Measurements from ENCODE around the gene SELENOM.
"Not testable (repeated sequence)": the region's sequence is repeated elsewhere in the genome, so short reads cannot be mapped to it uniquely, and the experiment has no call there.

The SELENOM gene

DNA sequence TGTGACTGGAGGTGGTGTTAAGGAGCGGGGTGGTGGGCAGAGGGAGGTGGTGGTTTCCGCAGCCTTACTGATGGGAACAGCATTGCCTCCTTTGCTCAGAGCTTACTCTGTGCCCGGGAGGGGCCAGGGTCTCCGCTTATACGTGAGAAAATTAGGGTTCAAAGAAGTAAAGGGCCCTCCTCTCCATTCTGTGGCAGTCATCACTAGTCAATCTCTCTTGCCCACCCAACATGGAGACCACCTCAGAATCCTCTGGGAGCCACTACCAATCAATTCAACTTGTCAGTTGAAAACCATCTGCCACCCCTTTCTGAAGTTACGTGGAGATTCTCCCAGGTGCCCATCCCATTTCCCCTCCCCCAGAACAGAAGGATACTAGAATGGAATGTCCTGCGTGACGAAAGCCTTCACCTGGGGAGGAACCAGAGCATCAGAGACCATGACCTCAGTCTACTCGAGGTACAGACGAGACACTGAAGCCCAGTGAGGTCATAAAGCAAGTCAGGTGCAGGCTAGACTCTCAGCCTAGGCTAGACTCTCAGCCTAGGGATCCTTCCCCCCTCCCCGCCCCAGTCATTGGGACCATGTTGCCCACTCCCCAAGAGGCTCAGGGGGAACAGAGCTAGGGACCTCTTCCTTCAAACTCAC is 2.0 kb downstream of the SELENOM start:
- no peak for DNase-seq (ENCODE audit: low spot score)

DNA sequence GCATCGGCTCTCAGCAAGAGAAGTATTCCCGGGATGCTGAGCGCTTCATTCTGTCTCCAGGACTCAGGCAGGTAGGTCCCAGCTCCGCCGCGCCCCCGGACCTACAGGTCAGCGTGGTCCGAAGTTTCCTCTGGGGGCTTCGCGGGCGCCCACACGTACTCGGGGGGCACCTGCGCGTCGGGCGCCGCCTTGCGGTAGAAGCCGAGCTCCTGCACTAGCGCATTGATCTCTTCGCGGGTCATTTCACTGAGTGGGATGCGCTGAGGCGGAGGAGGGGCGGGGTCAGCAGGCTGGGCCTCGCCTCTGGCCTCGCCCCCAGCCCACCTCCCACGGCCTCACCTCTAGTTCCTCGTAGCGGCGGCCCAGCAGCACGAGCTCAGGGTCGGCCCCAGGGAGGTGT is 2.5 kb downstream of the SELENOM start:
- DNase-seq (ENCODE audit: low spot score) = no peak

DNA sequence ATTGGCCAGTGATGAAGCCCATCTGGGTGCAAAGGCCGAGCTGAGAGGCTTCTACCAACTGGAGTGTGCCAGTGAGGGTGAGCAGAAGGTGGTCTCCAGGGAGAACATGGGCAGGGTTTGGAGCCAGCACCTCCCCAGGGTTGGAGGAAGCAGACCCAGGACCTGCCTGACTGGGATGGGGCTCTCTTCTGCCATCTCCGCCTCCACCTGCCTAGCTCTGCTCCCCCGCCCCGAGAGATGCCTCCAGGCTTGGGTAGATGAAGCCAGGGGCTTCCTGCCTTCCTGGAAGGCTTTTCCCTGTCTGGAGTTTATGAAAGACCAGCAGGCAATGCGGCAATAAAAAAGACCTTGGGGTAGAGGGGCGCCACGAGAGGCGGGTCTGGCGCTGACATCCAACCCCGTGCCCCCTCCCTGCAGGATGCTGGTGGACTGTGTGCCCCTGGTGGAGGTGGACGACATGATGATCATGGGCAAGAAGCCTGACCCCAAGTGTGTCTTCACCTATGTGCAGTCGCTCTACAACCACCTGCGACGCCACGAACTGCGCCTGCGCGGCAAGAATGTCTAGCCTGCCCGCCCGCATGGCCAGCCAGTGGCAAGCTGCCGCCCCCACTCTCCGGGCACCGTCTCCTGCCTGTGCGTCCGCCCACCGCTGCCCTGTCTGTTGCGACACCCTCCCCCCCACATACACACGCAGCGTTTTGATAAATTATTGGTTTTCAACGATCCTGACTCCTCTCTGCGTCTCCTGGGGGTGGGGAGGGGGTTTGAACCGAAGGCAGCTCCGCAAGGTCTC is 3.3 kb downstream of the SELENOM start:
- no peak for DNase-seq (ENCODE audit: low spot score)

DNA sequence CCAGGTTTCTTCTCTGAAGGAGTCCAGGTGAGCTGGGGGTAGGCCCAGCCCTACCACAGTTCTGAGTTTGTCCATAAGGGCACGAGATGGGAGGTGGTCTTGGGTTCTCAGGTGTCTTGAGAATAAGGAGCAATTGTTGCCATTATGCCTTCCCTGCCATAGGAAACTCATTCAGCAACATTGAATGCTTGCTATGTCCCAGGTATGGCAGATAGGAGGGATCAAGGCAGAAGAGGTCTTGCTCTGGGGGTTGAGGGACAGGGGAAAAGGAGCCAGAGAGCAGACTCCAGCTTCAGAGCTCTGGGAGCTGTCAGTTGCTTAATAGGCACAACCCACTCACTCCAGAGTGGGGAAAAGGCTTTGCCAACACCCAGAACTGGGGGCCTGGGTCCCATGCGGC is 4.3 kb downstream of the SELENOM start:
- DNase-seq (ENCODE audit: low spot score) = no peak

DNA sequence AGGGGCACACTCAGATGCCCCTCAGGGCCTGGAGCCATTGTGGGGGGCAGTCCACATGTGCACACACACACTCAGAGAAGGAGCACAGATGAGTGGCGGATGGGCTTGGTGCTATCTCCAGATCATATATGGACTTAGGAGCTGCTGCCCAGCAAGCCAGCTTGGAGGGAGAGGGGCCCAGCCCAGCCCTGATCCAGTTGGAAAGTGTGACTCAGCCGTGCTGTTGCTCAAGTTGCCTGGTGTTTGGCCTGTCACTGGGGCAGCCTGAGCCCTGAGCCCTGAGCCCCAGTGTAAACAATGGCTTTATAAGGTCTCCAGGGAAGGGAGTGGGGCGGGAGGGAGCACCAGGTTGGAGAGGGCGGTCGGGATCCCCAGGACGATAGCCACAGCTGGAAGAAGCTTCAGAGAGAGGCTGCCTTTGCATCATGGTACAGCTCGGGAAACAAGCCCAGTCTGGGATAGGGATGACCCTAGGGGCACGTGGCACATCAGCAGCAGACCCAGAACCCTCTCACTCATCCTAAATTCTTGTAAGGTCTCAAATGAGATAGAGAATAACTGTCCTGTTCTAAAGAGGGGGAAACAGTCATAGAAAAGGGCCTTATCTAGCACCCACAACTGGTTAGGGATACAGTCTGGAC is 4.8 kb downstream of the SELENOM start:
- no peak for DNase-seq (ENCODE audit: low spot score)

DNA sequence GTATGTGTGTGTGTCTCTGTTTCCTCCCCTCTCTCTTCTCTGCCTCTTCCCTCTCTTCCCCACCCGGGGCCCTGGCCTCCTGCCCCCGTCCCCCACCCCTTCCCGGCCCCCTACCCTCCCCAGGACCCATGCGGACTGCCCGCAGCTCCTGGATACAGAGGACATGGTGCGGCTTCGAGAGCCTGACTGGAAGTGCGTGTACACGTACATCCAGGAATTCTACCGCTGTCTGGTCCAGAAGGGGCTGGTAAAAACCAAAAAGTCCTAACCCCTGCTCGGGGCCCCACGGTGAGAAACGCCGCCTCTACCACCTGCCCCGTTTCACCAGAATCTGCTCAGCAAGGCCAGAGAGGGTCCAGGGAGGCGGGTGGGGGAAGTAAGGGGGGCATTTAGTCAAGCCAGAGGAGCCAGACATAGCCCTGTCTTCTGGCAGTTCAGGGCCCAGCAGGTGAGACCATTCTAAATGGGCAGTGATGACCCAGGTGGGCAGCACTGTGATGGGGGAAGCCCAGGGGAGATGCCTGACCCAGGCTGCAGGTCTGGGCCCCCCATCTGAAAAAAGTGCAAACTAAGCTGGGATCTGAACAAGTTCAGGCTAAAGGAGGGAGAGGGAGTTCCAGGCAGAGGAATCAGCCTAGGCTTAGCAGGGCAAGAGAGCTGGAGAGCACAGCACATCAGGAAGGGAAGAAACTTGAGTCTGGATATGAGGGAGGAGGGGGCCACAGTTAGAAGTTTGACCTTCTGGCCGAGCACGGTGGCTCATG is 6.4 kb downstream of the SELENOM start:
- no peak for DNase-seq (ENCODE audit: low spot score)

DNA sequence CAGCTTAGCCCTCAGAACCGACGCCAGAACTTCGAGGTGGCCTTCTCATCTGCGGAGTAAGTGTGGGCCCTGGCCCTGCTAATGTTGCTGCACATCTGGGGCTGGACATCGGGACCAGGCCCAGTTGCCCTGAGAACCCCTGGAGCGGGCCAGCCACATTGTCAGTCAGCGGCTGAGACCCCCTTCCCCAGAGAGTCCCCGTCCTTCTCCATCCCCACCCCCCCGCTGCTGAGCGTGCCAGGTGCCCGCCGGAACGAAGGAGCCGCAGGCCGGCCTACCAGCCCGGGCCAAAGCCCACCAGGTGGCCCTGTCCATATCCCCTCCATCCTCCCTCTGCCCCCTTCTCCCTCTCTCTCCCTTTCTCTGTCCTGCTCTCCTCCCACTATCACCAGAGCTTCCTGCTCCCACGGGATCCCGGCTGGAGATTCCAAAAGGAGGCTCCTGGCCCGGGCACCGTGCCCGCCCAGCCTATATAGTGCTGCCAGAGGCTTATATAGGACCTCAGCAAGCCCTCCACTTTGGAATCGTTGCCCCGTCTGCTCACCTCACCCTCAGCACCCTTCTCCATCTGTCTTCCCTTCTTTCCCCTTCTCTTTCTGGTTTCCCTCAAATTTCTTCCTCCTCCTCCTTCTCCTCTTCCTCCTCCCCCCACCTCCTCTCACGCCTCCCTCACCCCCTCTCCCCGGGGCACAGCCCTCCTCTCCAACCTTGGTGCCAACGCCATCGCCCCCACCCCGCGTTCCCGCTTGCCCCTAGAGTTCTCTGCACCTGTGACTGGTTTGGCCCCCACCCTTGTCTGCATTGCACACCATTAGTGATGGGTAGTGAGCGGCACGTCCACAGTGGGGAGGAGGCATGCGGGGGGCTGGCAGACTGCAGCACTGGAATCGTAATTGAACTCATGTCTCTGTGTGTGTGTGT is 7.3 kb downstream of the SELENOM start:
- DNase-seq (ENCODE audit: low spot score) = no peak

DNA sequence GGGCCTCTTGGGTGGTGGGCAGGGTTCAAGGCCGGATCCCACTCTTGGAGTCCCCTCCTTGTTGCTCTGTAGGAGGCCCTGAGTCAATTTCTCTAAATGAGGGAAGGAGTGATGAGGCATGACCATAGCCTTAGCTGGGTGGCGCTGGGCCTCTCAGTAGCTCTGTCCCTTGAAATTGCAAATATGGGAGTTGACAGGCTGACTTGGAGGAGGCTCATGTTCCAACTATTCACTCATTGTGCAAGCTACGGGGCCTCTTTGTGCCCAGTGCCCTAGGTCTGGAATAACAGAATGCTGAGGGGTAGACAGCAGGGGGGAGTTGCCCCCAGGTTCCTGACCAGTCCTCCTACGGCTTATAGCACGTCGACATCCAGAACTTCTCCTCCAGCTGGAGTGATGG is 8.0 kb downstream of the SELENOM start:
- DNase-seq (ENCODE audit: low spot score) = no peak

DNA sequence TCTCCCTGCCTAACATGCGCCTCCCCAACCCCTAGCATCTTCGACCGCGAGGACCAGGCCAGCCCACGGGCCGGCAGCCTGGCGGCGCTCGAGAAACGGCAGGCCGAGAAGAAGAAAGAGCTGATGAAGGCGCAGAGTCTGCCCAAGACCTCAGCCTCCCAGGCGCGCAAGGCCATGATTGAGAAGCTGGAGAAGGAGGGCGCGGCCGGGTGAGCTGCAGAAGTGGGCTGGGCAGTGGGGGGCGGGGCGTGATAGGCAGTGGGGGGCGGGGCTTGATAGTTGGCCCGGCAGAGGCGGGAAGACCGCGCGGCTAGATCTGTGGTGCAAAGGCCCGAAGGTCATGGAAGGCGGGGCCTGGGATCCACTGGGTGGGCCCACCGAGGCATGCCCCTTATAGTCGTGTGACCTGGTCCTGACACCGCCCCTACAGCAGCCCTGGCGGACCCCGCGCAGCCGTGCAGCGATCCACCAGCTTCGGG is 8.7 kb downstream of the SELENOM start:
- no peak for DNase-seq (ENCODE audit: low spot score)

DNA sequence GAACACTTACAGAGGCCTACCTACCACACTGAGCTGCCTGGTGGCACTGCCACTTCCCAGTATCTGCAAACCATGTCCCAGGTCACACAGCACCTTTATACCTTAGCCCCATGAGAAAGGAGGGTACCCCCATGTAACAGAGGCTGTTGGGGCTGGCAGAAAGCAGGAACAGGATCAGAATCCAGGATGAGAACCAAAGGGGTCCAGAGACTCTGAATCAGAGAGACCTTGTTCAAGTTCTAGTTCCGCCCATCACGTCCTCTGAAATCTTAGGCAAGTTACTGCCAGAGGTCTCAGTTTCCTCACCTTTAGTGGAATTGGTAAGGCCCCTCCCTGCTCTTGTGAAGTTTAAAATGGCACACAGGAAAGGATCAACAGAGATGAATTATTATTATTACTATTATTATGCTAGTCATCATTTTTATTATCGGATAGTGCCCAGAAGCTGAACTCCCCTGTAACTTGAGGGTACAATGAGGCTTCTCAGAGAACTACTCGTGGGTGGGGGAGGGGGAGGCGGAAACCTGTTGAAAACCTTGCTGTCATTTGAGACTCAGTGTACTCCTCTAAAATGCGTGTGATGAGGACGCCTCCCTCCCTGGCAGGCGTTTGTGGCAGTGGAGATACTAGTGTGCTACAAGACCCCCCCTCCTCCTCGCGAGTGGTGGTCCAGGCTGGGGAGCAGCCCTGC is 9.3 kb downstream of the SELENOM start:
- no peak for DNase-seq (ENCODE audit: low spot score)

DNA sequence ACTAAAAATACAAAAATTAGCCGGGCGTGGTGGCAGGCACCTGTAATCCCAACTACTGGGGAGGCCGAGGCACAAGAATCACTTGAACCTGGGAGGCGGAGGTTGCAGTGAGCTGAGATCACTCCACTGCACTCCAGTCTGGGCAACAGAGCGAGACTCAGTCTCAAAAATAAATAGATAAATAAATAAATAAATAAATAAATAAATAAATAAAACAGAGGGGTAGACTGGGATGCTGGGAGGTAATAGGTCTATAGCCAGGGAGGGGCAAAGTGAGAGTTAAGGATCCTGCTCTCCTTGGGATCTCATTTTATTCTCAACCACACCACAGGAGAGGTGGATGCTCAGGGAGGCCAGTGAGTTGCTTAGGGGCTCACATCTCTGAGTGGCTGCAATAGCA is 9.8 kb downstream of the SELENOM start:
- DNase-seq (ENCODE audit: low spot score) = not testable (repeated sequence)

DNA sequence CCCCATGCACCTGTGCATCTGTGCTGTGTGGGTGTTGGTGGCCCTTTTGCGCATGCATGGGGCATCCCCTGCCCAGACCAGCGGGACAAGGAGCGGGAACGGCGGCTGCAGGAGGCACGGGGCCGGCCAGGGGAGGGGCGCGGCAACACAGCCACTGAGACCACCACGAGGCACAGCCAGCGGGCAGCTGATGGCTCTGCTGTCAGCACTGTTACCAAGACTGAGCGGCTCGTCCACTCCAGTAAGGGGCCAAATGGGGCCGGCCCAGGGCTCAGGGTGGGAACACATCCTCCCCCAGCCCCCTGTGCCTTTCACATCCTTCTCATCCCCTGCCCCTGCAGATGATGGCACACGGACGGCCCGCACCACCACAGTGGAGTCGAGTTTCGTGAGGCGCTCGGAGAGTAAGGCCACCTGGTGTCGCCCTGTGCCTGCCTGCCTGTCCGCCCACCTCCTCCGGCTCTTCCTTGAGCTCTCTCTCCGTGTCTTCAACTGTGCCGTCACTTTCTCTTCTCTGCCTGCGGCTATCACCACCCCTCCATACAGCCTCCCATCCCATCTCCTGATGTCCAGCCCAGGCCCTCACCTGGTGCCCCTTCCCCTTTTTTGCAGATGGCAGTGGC is 10.6 kb downstream of the SELENOM start:
- no peak for DNase-seq (ENCODE audit: low spot score)

DNA sequence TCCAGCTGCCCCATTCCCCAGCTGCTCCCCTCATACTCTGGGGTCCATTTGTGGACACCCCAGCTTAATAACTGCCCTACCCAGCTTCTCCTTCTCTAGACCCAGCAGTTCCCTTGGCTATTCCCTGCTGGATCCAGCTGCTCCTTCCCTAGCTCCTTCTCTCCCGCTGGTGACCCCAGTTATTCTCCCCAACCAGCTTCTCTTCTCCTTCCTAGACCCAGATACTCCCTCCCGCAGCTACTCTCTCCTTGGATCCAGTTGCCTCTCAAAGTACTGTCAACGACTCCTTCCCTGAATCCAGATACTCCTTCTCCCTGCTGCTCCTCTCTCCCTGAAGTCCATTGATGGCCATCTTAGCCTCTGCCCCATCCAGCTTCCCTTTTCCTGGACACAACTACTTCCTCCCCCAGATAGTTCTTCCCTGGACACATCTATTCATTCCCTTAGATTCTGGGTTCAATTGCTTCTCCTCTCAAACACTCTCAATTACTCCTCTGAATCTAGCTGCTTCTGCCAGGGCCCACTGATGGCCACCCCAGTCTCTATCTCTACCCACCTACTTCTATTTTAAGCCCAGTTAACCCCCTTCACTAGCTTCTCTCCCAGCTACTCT is 11.6 kb downstream of the SELENOM start:
- DNase-seq (ENCODE audit: low spot score) = no peak

DNA sequence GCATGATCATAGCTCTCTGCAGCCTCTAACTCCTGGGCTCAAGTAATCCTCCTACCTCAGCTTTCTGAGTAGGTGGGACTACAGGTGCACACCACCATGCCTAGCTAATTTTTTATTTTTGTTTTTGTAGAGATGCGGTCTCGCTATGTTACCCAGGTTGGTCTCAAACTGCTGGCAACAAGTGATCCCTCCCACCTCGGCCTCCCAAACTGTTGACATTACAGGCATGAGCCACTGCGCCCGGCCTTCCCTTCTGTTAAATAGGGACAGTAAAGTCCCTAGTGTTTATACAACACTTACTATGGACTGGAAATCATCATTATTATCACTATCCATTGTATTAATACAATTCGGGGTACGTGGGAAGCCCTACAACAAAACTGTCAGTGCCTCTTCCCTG is 12.6 kb downstream of the SELENOM start:
- no peak for DNase-seq (ENCODE audit: low spot score)

DNA sequence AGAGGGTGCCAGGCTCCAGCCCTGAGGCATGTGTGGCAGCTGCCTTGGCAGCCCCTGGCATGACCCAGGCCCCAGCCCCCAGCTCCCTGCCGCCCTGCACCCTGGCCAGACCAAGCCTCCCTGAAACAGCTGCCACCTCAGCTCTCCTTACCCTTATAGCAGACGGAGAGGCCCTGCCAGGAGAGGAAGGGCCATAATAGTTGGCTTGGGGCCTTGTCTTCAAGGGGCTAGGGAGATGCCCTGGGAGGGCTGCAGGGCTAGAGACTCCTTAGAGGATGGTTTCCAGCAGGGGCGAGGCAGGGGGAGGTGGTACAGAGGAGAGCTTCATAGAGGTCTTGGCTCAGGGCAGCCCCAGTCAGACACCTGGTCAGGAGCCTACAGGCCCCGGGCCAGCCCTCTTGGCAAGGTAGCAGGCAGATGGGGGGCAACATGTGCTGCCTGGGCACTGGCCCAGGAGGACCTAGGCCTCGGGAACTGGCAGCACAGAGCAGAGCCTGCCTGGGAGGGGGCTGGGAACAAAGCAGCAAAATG is 13.3 kb downstream of the SELENOM start:
- no peak for DNase-seq (ENCODE audit: low spot score)

DNA sequence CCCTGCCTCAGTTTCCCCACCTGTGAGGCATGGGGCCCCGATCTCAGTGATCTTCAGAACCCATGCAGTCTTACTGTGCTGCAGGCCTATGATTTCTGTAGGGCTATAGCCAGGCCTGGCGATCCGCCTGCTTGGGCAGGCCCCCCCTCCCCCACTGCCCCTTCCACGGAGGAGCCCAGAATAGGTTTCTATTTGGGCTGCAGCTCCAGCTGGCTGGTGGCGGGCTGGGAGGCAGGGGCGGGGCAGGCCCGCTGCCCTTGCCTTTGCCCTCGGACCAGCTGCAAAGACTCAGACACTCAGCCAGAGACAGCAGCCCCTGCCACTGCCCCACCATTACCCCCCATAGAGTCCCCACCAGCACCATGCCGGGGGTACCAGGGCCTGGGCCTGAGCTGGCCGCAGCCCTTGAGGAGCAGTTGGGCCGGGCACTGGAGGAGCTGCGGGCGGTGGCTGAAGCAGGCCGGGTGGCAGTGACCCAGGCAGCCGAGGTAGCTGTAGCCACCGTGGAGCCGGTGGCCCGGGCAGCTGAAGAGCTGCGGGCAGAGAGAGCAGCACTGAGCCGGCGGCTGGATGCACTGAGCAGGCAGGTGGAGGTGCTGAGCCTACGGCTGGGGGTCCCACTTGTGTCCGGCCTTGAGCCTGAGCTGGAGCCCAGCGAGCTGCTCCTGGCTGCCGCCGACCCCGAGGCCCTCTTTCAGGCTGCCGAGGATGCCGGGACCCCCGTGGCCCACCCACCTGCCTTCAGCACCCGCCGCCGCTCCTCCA is 14.1 kb downstream of the SELENOM start:
- no peak for DNase-seq (ENCODE audit: low spot score)

DNA sequence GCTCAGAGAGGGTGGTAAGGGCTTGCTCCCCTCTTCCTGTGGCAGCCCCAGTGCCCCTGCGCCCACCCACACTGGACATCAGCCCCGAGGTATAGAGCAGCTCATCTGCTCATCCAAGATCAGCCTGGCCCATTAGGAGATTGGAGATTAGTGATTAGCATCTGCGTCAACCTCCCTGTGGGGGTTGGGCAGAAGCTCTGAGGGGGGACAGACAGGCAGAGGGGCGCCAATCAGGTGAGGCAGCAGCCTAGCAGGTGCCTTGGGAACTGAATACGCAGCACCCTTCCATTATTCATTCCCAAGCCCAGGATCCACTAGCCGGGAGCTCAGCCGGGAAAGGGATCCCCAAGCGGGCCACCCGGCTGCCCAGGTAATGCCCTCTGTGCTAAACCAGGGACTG is 15.2 kb downstream of the SELENOM start:
- DNase-seq (ENCODE audit: low spot score) = peak; percentile 69

DNA sequence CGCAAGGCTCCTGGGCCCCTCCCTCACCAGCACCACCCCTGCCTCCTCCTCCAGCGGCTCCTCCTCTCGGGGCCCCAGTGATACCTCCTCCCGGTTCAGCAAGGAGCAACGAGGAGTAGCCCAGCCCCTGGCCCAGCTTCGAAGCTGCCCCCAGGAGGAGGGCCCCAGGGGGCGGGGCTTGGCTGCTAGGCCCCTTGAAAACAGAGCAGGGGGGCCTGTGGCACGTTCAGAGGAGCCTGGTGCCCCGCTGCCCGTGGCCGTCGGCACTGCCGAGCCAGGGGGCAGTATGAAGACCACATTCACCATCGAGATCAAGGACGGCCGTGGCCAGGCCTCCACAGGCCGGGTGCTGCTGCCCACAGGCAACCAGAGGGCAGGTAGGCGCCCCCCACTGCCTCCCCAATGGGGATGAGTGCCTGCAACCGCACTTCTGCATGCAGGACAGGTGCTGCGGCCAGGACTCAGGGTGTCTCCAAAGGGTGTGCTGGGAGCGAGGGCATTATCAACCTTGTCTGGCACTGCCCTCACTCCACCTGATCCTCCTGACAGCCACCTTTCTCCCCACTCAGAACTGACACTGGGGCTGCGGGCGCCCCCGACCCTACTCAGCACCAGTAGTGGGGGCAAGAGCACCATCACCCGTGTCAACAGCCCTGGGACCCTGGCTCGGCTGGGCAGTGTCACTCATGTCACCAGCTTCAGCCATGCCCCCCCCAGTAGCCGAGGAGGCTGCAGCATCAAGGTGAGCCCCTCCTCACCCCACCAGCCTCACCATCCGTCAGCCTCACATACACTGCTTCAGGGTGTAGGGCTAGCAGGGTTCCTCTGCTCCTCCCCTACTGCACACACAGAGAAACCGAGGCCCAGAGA is 16.0 kb downstream of the SELENOM start:
- DNase-seq (ENCODE audit: low spot score) = no peak
